ENCODE measurements around the gene TPSB2.
A peak's percentile ranks its signal among the peaks of the same experiment; 100 is the strongest.

Gene TPSB2

DNA sequence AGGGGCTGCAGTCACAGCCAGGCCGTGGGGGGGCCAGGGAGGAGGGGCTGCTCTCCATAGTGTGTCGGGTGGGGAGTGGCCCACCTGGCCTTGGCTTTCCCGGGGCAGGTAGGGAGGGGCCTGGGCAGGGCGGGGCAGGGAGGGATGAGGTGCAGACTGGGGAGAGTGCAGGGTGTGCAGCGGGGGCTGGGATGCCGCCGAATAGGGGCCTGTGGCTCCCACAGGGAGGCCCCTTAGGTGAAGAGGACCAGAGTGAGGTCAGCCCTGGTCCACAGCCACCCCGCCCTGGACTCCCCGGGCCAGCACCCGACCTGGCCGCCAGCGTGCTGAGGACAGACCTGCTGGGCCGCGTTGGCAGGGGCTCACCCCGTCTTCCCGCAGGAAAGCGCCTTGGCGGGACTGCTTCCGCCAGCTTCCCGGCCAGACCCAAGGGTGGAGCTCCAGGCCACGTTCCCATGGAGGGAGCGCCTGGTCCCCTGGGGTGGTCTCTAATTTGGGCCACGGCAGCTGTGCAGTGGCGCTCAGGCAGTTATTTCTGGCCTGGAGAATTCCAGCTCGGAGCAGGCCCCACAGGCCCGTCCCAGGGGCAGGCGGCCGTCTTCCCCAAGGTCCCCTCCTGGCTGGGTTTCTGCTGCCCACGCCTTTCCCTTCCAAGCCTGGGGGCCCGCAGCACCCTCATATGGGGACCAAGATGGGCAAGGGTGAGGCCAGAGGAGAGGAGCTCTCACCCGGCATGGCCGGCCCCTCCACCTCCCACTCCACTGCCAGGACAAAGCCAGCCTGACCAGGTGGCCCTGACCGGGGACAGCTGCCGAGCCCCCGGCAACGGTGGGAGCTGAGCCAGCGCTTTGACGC, 49.2 kb downstream of the TPSB2 start:
- Mint-ChIP-seq H3K27ac (peak overlapping the region in 1 of 3 experiments; percentile 93), H3K36me3 (ENCODE audit: low read depth) (no peaks in the 10 kb centered on the region), H3K27me3 (ENCODE audit: low read depth) (no peaks in the 10 kb centered on the region), H3K4me1 (peaks cover 16% of the 10 kb centered on the region), H3K4me3 (no peak overlapping the region), H3K9me3 (no peaks in the 10 kb centered on the region)
- TF ChIP-seq, protein P1, sequence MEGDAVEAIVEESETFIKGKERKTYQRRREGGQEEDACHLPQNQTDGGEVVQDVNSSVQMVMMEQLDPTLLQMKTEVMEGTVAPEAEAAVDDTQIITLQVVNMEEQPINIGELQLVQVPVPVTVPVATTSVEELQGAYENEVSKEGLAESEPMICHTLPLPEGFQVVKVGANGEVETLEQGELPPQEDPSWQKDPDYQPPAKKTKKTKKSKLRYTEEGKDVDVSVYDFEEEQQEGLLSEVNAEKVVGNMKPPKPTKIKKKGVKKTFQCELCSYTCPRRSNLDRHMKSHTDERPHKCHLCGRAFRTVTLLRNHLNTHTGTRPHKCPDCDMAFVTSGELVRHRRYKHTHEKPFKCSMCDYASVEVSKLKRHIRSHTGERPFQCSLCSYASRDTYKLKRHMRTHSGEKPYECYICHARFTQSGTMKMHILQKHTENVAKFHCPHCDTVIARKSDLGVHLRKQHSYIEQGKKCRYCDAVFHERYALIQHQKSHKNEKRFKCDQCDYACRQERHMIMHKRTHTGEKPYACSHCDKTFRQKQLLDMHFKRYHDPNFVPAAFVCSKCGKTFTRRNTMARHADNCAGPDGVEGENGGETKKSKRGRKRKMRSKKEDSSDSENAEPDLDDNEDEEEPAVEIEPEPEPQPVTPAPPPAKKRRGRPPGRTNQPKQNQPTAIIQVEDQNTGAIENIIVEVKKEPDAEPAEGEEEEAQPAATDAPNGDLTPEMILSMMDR (IDR thresholded peaks at IDR 0.05; ENCODE audit: unreplicated experiment in 3 of 3), result no peak
